Caki2 (cell line): ENCODE measurements around the gene HHLA2. TPM values are rescaled to one million over a fixed set of nuclear protein-coding genes. Genes with fewer than 3 reads are reported as not detected.
"Not testable (repeated sequence)": the region's sequence is repeated elsewhere in the genome, so short reads cannot be mapped to it uniquely, and the experiment has no call there.

Source experiments
- DNase-seq: peaks from one replicate; pipeline ENCODE4 v3.0.0-alpha.2; 2015; ENCODE audit warnings: low read depth
- in situ Hi-C: cut with HindIII; loops from 2 replicates; pipeline ENCODE4 v1.10.0; 2016; ENCODE audit warnings: low sequenced_read_pairs, low pct_unique_long_range_greater_than_20kb, mixed read lengths
- total RNA-seq: library from RNA; depleted of rRNA; stranded (reverse); fragments of >200 nt; shearing (Covaris generic); gene quantifications from 2 replicates; pipeline ENCODE4 v1.2.3, GENCODE V29; 2014; ENCODE audit warnings: low replicate concordance; rRNA removed

Gene HHLA2
- total RNA-seq = not detected in 2 replicates

DNA sequence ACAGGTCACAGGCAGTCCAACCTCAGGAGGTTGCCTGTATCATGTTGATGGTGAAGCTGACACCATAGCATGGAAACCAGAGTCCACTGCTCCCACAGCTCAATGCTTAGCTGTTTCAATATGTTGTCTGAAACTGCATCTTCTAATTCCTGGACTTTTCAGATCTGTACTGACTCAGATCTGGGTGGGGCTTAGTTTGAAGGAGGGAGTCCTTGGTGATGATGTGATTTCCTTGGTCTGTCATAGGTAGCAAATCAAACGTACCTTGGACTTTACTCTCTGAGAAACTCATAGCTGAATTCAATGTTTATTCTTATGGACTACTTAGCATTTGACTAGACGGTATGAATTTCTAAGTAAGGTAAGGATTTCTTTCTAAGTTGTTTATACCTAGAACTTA is at the start of gene HHLA2:
Gene HHLA2, plus strand, starts transcription at position 310 of the 400 bp plus-strand sequence. CDS start 55,266 bp downstream, outside the sequence.
- peak; percentile 18 for DNase-seq
- in situ Hi-C loops = no loop called here

- peak; percentile 1 for DNase-seq
- in situ Hi-C loops = no loop called here
Measured at GRCh38 chr3:108250626-108251025, 45.7 kb upstream of the HHLA2 start.

DNA sequence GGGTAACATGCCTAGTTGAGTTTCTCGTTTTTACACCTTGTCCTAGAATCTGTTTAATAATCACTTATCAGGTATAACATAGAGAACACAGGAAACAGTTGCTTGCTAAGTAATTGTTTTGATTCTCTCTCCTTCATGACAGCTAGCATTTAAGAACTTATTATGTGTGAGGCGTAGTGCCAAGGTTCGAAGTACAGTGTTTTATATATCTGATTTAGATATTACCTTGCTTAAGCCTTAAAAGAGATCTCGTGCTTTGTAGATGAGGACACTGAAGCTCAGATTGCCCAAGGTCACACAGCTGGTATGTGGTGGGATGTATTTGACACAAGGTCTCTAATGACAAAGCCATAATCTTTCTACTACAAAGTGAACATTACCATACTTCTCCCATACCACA is 45.1 kb upstream of the HHLA2 start:
- DNase-seq = no peak
- in situ Hi-C loops = no loop called here

DNA sequence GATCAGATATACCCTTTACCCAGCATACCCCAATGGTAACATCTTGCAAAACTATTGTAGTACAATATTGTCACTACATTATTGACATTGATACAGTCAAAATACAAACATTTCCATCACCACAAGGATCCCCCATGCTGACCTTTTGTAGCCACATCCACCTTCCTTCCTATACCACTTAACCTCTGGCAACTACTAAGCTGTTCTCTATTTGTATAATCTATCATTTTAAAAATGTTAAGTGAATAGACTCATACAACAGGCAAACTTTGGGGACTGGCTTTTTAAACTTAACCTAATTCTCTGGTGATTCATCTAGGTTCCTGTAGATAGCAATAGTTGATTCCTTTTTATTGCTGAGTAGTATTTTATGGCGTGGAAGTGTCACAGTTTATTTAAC is 44.5 kb upstream of the HHLA2 start:
- DNase-seq = no peak
- in situ Hi-C loops = no loop called here

DNA sequence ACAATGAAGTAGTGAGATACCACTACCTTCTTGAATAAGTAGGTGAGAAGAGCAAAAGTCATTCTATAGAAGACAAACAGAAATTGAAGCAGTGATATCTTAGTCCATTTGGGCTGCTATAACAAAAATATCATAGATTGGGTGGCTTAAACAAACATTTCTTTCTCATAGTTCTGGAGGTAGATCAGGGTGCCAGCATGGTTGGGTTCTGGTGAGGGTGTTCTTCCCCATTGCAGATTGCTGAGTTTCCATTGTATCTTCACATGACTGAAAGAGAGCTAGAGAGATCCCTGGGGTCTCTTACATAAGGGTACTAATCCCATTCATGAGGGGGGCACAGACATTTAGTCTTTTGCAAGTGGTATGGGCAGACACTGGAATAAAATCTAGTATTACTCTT is 41.2 kb upstream of the HHLA2 start:
- in situ Hi-C loops = no loop called here
- no peak for DNase-seq

- DNase-seq, in situ Hi-C loops: not testable (repeated sequence)
Measured at GRCh38 chr3:108264534-108265298, 31.6 kb upstream of the HHLA2 start.

- DNase-seq, in situ Hi-C loops: not testable (repeated sequence)
Measured at GRCh38 chr3:108268235-108268634, 28.1 kb upstream of the HHLA2 start.

- no peak for DNase-seq
- in situ Hi-C loops = no loop called here
Measured at GRCh38 chr3:108271626-108272025, 24.7 kb upstream of the HHLA2 start.

GRCh38 chr3:108279066-108279465 is 17.3 kb upstream of the HHLA2 start:
- DNase-seq, in situ Hi-C loops: not testable (repeated sequence)

DNA sequence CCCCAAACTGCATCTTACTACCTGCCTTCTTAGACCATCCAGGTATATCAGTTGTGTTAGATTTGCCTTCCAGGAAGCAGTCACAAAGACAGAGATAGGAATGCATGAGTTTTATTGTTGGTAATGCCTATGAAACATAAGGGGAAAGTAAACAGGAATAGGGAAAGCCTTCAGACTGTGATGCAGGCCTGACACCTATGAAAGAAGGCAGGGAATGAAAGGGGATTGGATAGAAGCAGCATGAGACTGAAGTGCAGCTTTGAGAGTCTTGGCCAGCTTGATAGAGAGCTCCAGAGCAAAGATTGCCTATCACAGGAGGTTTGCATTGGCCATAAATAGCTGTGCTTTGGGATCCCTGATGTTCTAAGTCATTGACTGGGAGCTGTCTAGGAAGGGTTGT is 15.9 kb upstream of the HHLA2 start:
- no peak for DNase-seq
- in situ Hi-C loops = no loop called here

GRCh38 chr3:108281670-108282069 is 14.7 kb upstream of the HHLA2 start:
- in situ Hi-C loops = no loop called here
- DNase-seq = no peak

DNA sequence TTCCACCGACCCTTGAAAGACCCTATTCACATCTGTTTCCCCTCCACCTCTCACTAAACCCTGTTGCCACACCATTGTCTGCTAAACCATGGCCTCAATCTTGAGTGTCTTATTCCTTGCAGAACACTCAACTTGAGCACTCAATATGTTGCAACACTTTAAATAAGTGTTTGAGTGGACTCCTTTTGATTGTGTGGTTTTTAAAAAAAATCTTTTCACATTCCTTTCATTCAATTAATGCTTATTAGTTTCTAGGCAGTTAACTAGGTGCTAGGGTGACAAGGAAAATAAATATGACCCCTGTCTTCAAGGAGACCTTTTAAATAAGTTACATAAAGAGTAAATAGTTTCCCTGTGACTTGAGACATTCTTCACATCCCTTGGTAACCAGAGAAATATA is 13.3 kb upstream of the HHLA2 start:
- DNase-seq = no peak
- in situ Hi-C loops = no loop called here

DNA sequence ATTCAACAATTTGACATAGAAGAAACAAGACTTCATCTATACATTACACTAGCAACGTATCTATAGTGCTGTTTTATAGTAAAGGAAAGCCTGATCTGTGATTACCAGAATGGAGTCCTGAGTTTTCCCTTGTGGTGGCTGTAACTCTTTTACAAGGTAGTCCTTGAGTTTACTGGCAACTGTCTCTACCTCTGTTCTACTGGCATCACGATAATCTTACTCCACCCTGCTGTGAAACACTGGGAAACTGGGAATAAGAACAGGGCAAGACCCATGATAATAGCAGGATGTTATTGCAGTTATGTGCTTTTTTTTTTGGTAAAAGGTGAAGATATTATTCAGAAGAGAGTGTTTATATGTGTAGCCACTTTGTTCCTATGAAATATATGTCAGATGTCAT is 12.4 kb upstream of the HHLA2 start:
- no peak for DNase-seq
- in situ Hi-C loops = no loop called here

DNA sequence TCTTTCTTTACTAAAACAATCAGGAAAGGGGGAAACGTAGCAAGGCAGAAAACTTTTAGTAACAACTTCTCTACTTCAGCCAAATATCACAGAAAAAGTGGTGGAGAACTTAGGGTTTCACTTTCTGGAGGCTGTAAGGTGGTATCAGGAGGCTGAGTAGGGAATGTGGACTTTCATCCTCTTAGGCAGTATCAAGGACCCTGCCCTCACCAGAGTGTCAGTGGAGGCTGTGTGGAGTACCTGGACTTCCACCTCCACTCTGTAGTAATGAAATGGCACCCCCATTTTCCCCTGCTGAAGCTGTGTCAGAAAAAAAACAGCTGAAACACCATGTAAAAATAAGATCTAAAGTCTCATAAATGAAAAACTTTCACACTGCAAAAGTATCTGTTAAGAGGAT is 11.2 kb upstream of the HHLA2 start:
- in situ Hi-C loops = no loop called here
- no peak for DNase-seq

DNA sequence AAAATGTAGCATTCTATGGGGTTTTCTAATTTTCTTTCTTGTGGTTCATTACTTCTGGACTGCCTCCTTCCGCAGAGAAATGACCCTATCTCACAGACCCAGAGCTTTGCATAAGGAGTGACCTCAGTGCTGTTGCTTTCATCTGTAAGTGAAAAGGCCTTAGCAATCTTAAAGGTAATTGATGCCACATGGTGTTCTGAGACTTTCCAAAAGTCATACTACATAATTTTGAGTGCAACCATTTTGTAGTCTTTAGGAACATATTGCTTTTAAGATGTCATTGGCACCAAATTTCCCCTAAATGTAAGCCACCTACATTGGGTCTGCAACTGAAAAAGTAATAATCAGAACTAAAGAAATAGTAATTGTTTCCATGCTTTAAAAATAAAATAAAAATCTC is 9.2 kb upstream of the HHLA2 start:
- DNase-seq = no peak
- in situ Hi-C loops = no loop called here

DNA sequence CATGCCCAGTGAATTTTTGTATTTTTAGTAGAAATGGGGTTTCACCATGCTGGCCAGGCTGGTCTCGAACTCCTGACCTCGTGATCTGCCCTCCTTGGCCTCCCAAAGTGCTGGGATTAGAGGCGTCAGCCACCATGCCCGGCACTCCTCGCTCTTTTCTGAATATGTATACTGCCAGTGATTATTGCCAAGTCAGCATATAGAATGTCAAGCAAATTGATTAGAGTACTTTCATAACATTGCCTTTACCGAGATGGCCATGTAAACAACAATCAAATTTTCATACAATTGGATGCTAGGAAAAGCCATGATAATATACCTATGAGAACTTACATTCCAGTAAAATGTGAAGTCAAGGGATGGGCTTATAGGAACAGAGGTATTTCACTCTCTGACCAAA is 8.2 kb upstream of the HHLA2 start:
- DNase-seq, in situ Hi-C loops: not testable (repeated sequence)

- in situ Hi-C loops = no loop called here
- DNase-seq = no peak
Measured at GRCh38 chr3:108289159-108289558, 7.2 kb upstream of the HHLA2 start.

DNA sequence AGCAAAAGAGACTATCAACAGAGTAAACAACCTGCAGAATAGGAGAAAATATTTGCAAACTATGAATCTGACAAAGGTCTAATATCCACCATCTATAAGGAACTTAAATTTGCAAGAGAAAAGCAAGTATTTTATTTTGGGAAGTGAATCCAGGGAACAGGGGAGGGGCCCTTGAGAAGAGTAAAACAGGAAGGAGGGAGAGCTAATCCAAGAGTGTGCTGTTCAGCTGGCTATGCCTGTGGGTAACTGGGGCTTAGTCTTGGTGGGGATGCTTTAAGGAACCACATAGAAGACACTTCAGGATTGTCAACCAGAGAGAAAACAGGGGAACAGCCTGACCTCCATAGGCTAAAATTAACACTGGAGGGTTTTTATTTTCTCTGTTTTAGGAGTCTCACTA is 3.9 kb upstream of the HHLA2 start:
- DNase-seq = no peak
- in situ Hi-C loops = no loop called here

- in situ Hi-C loops = no loop called here
- no peak for DNase-seq
Measured at GRCh38 chr3:108292905-108293328, 3.4 kb upstream of the HHLA2 start.

DNA sequence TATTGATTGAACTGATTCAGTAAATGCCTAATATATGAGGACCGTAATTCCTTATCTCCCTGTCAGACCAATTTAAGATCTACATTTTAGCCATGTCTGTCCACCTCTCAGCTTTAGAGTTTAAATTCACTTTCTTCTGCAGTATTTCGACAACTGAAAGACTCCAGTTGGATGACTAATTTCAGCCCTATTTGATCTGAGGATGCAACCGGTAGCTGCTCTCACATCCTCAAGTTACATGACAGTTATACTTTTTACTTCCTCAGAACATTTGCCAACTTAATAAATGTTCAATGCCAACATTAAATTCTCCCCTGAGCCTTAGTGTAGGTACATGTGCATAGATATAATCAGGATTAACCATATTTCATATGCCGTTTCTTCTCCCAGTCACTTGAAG is 2.5 kb upstream of the HHLA2 start:
- in situ Hi-C loops = no loop called here
- no peak for DNase-seq
